K562 (cell line): ENCODE data around the gene PIGK. TPM values are rescaled to one million over a fixed set of nuclear protein-coding genes. Genes with fewer than 3 reads are reported as not detected.

Experiments
- ATAC-seq: fragments of 200-7000 bp; cut with Tn5 transposase; 3 replicates; pipeline ENCODE4 v1.9.1; 2020; ENCODE audit warnings: moderate library complexity
- BruUV-seq: library from RNA; stranded (reverse); fragments of 400-500 nt; replicated peaks from 2 replicates; lab custom pipeline; 2021; lab: Mats Ljungman, UMichigan
- CTCF ChIA-PET: fragments of 300-600 bp; formaldehyde crosslinking; extraction: SDS; loops from one replicate; lab custom pipeline; 2021; ENCODE audit warnings: low intra/inter-chr PET ratio; lab: Yijun Ruan, JAX
- POLR2A ChIA-PET: fragments of 300-600, 350-650 bp; sonication (Branson Sonifier 250); formaldehyde crosslinking; extraction: SDS; loops from one replicate; lab custom pipeline; 2021; ENCODE audit warnings: antibody characterized with exemption, inconsistent platforms; lab: Yijun Ruan, JAX
- DNase-seq, 4 experiments: peaks; one replicate each; pipeline versions ENCODE4 v3.0.0 to v3.0.0-alpha.2; 2011 to 2018; ENCODE audit warnings: low spot score in 3 of 4, mixed read lengths in 3 of 4; ENCODE audit errors: extremely low read depth in 1 of 4
- FAIRE-seq: peaks from 2 replicates; lab custom pipeline; 2011; peaks lifted over from hg19 to GRCh38; lab: Jason Lieb, UNC
- H2AFZ ChIP-seq: 2 replicates; pipeline ENCODE4 v1.6.0; 2011; ENCODE audit warnings: low read depth, low read length, control low read depth, inconsistent platforms
- H3K27ac ChIP-seq: fragments of 200-600 bp; 3 replicates; pipeline ENCODE4 v1.8.0; 2011; ENCODE audit warnings: low read depth, mild to moderate bottlenecking, control low read depth, inconsistent platforms, low read length, moderate library complexity, mixed read lengths; ENCODE audit errors: extremely low read depth
- H3K27me3 ChIP-seq, 2 experiments: fragments of 300-600 bp in 1 of 2; 2 replicates in 1 of 2; 3 replicates in 1 of 2; pipeline versions ENCODE4 v1.6.0 to v1.8.0; 2011; ENCODE audit warnings: inconsistent platforms in 2 of 2, low read length in 2 of 2, mild to moderate bottlenecking in 1 of 2, mixed read lengths in 1 of 2, moderate library complexity in 1 of 2; ENCODE audit not compliant: control insufficient read depth in 2 of 2, insufficient read depth in 2 of 2
- H3K36me3 ChIP-seq: fragments of 300-600 bp; 3 replicates; pipeline ENCODE4 v1.8.0; 2011; ENCODE audit warnings: mild to moderate bottlenecking, low read length, inconsistent platforms; ENCODE audit not compliant: control insufficient read depth, insufficient read depth
- H3K4me1 ChIP-seq, 2 experiments: fragments of 200-600 bp in 1 of 2; replicated peaks in 1 of 2; 2 replicates in 1 of 2; 3 replicates in 1 of 2; pipeline versions ENCODE4 v1.5.1 to v1.8.0; 2011; ENCODE audit warnings: inconsistent platforms in 2 of 2, low read length in 2 of 2, mild to moderate bottlenecking in 1 of 2, mixed read lengths in 1 of 2, moderate library complexity in 1 of 2; ENCODE audit not compliant: control insufficient read depth in 2 of 2, insufficient read depth in 2 of 2
- H3K4me2 ChIP-seq: 2 replicates; pipeline ENCODE4 v1.6.1; 2011; ENCODE audit warnings: low read length, control low read depth, inconsistent platforms, mixed read lengths; ENCODE audit not compliant: insufficient read depth
- H3K4me3 ChIP-seq: fragments of 200-600 bp; sonication (generic), shearing (Covaris generic); 2 replicates; pipeline ENCODE4 v1.5.1; 2016; ENCODE audit warnings: control low read depth, inconsistent platforms
- H3K79me2 ChIP-seq: fragments of 200-600 bp; 3 replicates; pipeline ENCODE4 v1.8.0; 2011; ENCODE audit warnings: low read length, inconsistent platforms; ENCODE audit not compliant: control insufficient read depth, insufficient read depth
- H3K9ac ChIP-seq, 2 experiments: 2 replicates each; pipeline versions ENCODE4 v1.6.0 to v1.6.1; 2011; ENCODE audit warnings: low read depth in 2 of 2, low read length in 2 of 2, control low read depth in 1 of 2, inconsistent platforms in 1 of 2, mild to moderate bottlenecking in 1 of 2, mixed read lengths in 1 of 2; ENCODE audit not compliant: insufficient read depth in 1 of 2
- H3K9me1 ChIP-seq: one replicate; pipeline ENCODE4 v1.6.0; 2011; ENCODE audit warnings: inconsistent platforms, mild to moderate bottlenecking, low read length, moderate library complexity; ENCODE audit not compliant: control insufficient read depth, insufficient read depth
- H3K9me3 ChIP-seq: replicated peaks from 2 replicates; pipeline ENCODE4 v1.5.1; 2011; ENCODE audit warnings: low read depth, low read length, inconsistent platforms; ENCODE audit not compliant: control insufficient read depth, insufficient read depth
- H4K20me1 ChIP-seq: replicated peaks from 2 replicates; pipeline ENCODE4 v1.6.1; 2011; ENCODE audit warnings: low read length, inconsistent platforms, mixed read lengths; ENCODE audit not compliant: control insufficient read depth, insufficient read depth
- EZH2 ChIP-seq: IDR thresholded peaks from 2 replicates; pipeline ENCODE4 v1.6.1; 2012; ENCODE audit warnings: low read depth, mild to moderate bottlenecking, inconsistent platforms, low read length, borderline replicate concordance
- SMAD4 ChIP-seq: fragments of 250-450 bp; sonication (Bioruptor Pico); conservative IDR thresholded peaks from 2 replicates; pipeline ENCODE4 v1.8.0; 2021; ENCODE audit warnings: inconsistent platforms, mild to moderate bottlenecking, moderate library complexity
- ZNF41 ChIP-seq: fragments of 250-450 bp; sonication (Bioruptor Pico); conservative IDR thresholded peaks from 2 replicates; pipeline ENCODE4 v1.4.0; 2020; ENCODE audit warnings: mild to moderate bottlenecking
- WGBS: fragments of 100-300 bp; shearing (Covaris generic); methylation state at CpG from one replicate; pipeline ENCODE4 v1.1.6; 2016; ENCODE audit warnings: low coverage, mixed read lengths; ENCODE audit not compliant: insufficient coverage; ENCODE audit errors: missing lambda C conversion rate; 5-methylcytosine and 5-hydroxymethylcytosine counted together
- in situ Hi-C: fragments of 300-500 bp; cut with MboI; formaldehyde crosslinking; loops from 4 replicates; pipeline ENCODE4 v1.15.0; 2018; ENCODE audit warnings: inconsistent platforms, mixed read lengths
- intact Hi-C: fragments of 100-400 bp; cut with micrococcal nuclease; formaldehyde crosslinking; loops from 2 replicates; pipeline ENCODE4 v1.14.2; 2022
- polyA plus RNA-seq, 8 experiments: library from polyadenylated mRNA; depleted of rRNA in 4 of 8; stranded (reverse) in 5 of 8; unstranded in 3 of 8; fragments of >200 nt; fragmentation: Nextera tagmentation in 2 of 8; fragmentation: Illumina TruSeq in 1 of 8; extraction: Ambion mirVana in 2 of 8; extraction: Trizol in 1 of 8; gene quantifications; 2 replicates each; pipeline versions ENCODE4 v1.2.1 to v1.2.3, GENCODE V29; 2011 to 2014; ENCODE audit warnings: inconsistent platforms in 1 of 8, missing spikeins in 1 of 8
- total RNA-seq, 7 experiments: library from RNA; depleted of rRNA in 6 of 7; stranded (reverse); fragments of >200 nt in 6 of 7; fragmentation: Illumina TruSeq in 2 of 7; extraction: Trizol in 2 of 7; gene quantifications; 2 replicates each; pipeline versions ENCODE4 v1.2.1 to v1.2.3, GENCODE V29; 2011 to 2021; ENCODE audit warnings: low replicate concordance in 1 of 7
- TF ChIP-seq, protein P1 (sequence below), 2 experiments: fragments of 450-650 bp; IDR thresholded peaks; 2 replicates each; pipeline ENCODE4 v1.6.1; 2018; ENCODE audit warnings: mild to moderate bottlenecking in 2 of 2, low read depth in 1 of 2; ENCODE audit not compliant: partially characterized antibody in 2 of 2

Gene PIGK
- total and polyA plus RNA-seq, 9 of the 15 experiments (the other 6 are each of a cell fraction or from before 2014, with no cell fraction given), result 15.7 to 59.5 (median 29.9) TPM

DNA sequence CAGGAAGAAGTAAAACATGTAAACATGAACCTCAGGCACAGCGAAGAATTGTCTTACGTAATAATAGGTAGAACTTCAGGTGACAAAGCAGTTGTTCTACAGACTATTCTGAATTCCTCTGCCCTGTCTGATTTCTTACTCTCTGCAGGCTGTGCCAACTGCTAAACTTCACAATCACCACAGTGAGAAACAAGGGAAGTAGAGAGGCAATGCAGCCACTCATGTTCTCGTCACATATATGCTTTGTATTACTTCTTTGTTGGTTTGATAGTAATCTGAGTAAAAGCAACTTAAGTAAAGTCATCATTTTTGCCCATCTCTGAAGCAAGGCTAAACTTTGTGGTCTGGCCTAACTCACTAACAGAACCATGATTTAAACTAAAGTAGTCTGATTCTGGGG lies 21.9 kb downstream of the PIGK start:
- Histone ChIP-seq H4K20me1 (no peaks in the 10 kb centered on the region), H3K36me3 (no peaks in the 10 kb centered on the region), H2AFZ (no peak overlapping the region), H3K9me3 (no peaks in the 10 kb centered on the region), H3K4me1 (no peaks in the 10 kb centered on the region), H3K9me1 (no peaks in the 10 kb centered on the region), H3K79me2 (no peaks in the 10 kb centered on the region), H3K9ac (no peak overlapping the region), H3K4me2 (no peak overlapping the region)
- ATAC-seq (no peak), FAIRE-seq (no peak), DNase-seq (no peak)
- in situ Hi-C loops, result no loop called here
- no TSS peak for BruUV-seq
- intact Hi-C loops, result no loop called here
- ChIA-PET POLR2A (no interaction called here), CTCF (no interaction called here)
- TF ChIP-seq EZH2 (no peak), ZNF41 (CRISPR knock-in tag) (no peak)
- TF ChIP-seq, all 486 proteins: peak for 0
- no peak overlapping the region for H3K27ac ChIP-seq
- H3K27me3 ChIP-seq, result no peaks in the 10 kb centered on the region
- no peak overlapping the region for H3K4me3 ChIP-seq
- 90% methylated on average over 3 of the region's 3 CpGs for WGBS

DNA sequence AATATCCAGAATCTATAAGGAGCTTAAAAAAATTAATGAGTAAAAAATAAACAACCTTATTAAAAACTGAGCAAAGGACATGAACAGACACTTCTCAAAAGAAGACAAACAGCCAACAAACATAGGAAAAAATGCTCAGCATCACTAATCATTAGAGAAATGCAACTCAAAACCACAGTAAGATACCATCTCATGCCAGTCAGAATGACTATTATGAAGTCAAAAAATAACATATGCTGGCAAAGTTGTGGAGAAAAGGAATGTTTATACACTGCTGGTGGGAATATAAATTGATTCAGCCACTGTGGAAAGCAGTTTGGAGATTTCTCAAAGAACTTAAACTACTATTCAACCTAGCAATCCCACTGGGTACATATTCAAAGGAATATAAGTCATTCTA lies 25.3 kb downstream of the PIGK start:
- H3K79me2 ChIP-seq, result no peaks in the 10 kb centered on the region
- no TSS peak for BruUV-seq
- H2AFZ ChIP-seq, result no peak overlapping the region
- H3K9me1 ChIP-seq, result no peaks in the 10 kb centered on the region
- H3K27me3 ChIP-seq, result no peaks in the 10 kb centered on the region
- H3K9ac ChIP-seq, result no peak overlapping the region
- TF ChIP-seq SMAD4 (CRISPR knock-in tag), result no peak
- TF ChIP-seq, protein P1, sequence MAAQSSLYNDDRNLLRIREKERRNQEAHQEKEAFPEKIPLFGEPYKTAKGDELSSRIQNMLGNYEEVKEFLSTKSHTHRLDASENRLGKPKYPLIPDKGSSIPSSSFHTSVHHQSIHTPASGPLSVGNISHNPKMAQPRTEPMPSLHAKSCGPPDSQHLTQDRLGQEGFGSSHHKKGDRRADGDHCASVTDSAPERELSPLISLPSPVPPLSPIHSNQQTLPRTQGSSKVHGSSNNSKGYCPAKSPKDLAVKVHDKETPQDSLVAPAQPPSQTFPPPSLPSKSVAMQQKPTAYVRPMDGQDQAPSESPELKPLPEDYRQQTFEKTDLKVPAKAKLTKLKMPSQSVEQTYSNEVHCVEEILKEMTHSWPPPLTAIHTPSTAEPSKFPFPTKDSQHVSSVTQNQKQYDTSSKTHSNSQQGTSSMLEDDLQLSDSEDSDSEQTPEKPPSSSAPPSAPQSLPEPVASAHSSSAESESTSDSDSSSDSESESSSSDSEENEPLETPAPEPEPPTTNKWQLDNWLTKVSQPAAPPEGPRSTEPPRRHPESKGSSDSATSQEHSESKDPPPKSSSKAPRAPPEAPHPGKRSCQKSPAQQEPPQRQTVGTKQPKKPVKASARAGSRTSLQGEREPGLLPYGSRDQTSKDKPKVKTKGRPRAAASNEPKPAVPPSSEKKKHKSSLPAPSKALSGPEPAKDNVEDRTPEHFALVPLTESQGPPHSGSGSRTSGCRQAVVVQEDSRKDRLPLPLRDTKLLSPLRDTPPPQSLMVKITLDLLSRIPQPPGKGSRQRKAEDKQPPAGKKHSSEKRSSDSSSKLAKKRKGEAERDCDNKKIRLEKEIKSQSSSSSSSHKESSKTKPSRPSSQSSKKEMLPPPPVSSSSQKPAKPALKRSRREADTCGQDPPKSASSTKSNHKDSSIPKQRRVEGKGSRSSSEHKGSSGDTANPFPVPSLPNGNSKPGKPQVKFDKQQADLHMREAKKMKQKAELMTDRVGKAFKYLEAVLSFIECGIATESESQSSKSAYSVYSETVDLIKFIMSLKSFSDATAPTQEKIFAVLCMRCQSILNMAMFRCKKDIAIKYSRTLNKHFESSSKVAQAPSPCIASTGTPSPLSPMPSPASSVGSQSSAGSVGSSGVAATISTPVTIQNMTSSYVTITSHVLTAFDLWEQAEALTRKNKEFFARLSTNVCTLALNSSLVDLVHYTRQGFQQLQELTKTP (IDR thresholded peaks at IDR 0.05; ENCODE audit: low read depth in 1 of 2, partially characterized antibody in 2 of 2), result peak in 1 of 2 experiments; percentile 44
- TF ChIP-seq, all 486 proteins: peak for 1
- POLR2A ChIA-PET, result interaction anchor here (0.6 kb wide), 1 partner anchor 70 kb away, joined by 5 read pairs; no protein-coding TSS in a partner anchor
- Histone ChIP-seq H3K36me3 (no peaks in the 10 kb centered on the region), H4K20me1 (no peaks in the 10 kb centered on the region), H3K4me2 (no peak overlapping the region), H3K9me3 (no peaks in the 10 kb centered on the region), H3K4me3 (no peak overlapping the region), H3K4me1 (no peaks in the 10 kb centered on the region), H3K27ac (no peak overlapping the region)
- CTCF ChIA-PET, result no interaction called here
- in situ Hi-C loops, result no loop called here
- intact Hi-C loops, result no loop called here
- no peak for FAIRE-seq
- no peak for ATAC-seq
- DNase-seq, result no peak
